Activated T-helper 2 cell treated with anti-CD3 and anti-CD28 coated beads, Interferon-gamma antibody, Interleukin-2, Interleukin-4, amounts not matched to agents 10 μg/mL and 5 μg/mL and 100 μg/mL, durations not matched to agents 14 hours and 24 hours and 36 hours (primary cell): ENCODE data around the gene SERPINB13. TPM values are rescaled to one million over a fixed set of nuclear protein-coding genes. Genes with fewer than 3 reads are reported as not detected.

Experiments
- DNase-seq: peaks from one replicate; pipeline ENCODE4 v3.0.0; 2021; ENCODE audit warnings: low spot score
- H3K27ac Mint-ChIP-seq: one replicate; pipeline ENCODE4 v1.8.0; 2021; ENCODE audit warnings: mixed read lengths
- H3K27me3 Mint-ChIP-seq: one replicate; pipeline ENCODE4 v1.8.0; 2021; ENCODE audit warnings: low read depth, mixed read lengths
- H3K36me3 Mint-ChIP-seq: one replicate; pipeline ENCODE4 v1.8.0; 2021; ENCODE audit warnings: low read depth, mixed read lengths
- H3K4me1 Mint-ChIP-seq: one replicate; pipeline ENCODE4 v1.8.0; 2021; ENCODE audit warnings: low read depth, mixed read lengths
- H3K4me3 Mint-ChIP-seq: one replicate; pipeline ENCODE4 v1.8.0; 2021; ENCODE audit warnings: low read depth, mild to moderate bottlenecking, moderate library complexity, mixed read lengths
- H3K9me3 Mint-ChIP-seq: one replicate; pipeline ENCODE4 v1.8.0; 2021; ENCODE audit warnings: mixed read lengths
- intact Hi-C: fragments of 100-400 bp; cut with micrococcal nuclease; formaldehyde crosslinking; loops from one replicate; pipeline ENCODE4 v1.15.1; 2023
- total RNA-seq: library from RNA; stranded (reverse); gene quantifications from 2 replicates; pipeline ENCODE4 v1.2.3, GENCODE V29; 2022

SERPINB13 gene
- total RNA-seq, 1 donor from 2014 or later, result not detected

- intact Hi-C loops, result no loop called here
- Mint-ChIP-seq H3K4me3 (no peak overlapping the region), H3K4me1 (no peaks in the 10 kb centered on the region), H3K27ac (no peak overlapping the region), H3K27me3 (peaks cover 6% of the 10 kb centered on the region), H3K9me3 (no peaks in the 10 kb centered on the region), H3K36me3 (no peaks in the 10 kb centered on the region)
- DNase-seq, result no peak
Measured at GRCh38 chr18:63564561-63564960, 22.6 kb upstream of the SERPINB13 start.

DNA sequence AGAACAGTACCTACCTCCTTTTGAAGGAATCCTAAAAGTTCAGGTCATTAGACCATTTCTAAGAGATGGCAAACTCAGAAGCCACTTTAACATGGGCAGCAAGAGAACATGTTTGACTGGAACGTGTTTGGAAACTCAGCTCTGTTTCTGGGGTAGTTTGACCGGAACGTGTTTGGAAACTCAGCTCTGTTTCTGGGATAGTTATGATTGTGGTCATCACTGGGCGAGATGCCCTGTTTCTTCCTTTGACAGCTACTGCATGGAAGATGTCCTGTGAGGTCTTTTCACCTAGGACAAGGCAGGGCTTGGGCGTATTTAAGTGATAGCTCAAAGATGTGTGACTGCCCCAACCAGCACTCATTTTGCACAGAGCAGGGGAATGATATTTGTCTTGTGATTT, 19.9 kb upstream of the SERPINB13 start:
- H3K36me3 Mint-ChIP-seq, result no peaks in the 10 kb centered on the region
- H3K9me3 Mint-ChIP-seq, result no peaks in the 10 kb centered on the region
- no peak overlapping the region for H3K4me3 Mint-ChIP-seq
- DNase-seq, result no peak
- no peaks in the 10 kb centered on the region for H3K4me1 Mint-ChIP-seq
- intact Hi-C loops, result no loop called here
- no peak overlapping the region for H3K27ac Mint-ChIP-seq
- peaks cover 6% of the 10 kb centered on the region for H3K27me3 Mint-ChIP-seq

GRCh38 chr18:63567825-63568224, 19.3 kb upstream of the SERPINB13 start:
- H3K4me3 Mint-ChIP-seq, result no peak overlapping the region
- peaks cover 10% of the 10 kb centered on the region for H3K27me3 Mint-ChIP-seq
- no peak overlapping the region for H3K27ac Mint-ChIP-seq
- no peaks in the 10 kb centered on the region for H3K36me3 Mint-ChIP-seq
- no peak for DNase-seq
- no peaks in the 10 kb centered on the region for H3K4me1 Mint-ChIP-seq
- intact Hi-C loops, result no loop called here
- no peaks in the 10 kb centered on the region for H3K9me3 Mint-ChIP-seq

GRCh38 chr18:63570721-63571120, 16.4 kb upstream of the SERPINB13 start:
- intact Hi-C loops, result no loop called here
- Mint-ChIP-seq H3K9me3 (no peaks in the 10 kb centered on the region), H3K4me1 (no peaks in the 10 kb centered on the region), H3K27ac (no peak overlapping the region), H3K27me3 (peaks cover 13% of the 10 kb centered on the region), H3K36me3 (no peaks in the 10 kb centered on the region), H3K4me3 (no peak overlapping the region)
- DNase-seq, result no peak

DNA sequence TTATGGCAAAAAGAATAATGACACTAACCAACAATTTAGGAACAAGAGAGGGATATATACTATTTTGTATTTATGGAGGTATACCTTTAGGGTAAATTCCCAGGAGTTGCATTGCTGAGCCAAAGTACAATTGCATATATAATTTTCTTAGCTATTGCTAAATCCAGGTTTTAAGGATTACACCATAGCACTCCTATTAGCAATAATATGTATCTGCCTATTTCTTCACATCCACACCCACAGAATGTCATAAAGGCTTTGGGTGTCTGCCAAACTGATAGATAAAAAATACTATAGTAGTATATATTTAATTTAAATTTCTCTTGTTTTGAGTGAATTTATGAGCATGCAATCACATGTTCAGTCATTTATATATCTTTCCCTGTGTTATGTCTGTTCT, 11.5 kb upstream of the SERPINB13 start:
- Mint-ChIP-seq H3K4me1 (no peaks in the 10 kb centered on the region), H3K9me3 (no peaks in the 10 kb centered on the region), H3K36me3 (no peaks in the 10 kb centered on the region), H3K27ac (no peak overlapping the region), H3K27me3 (peaks cover 13% of the 10 kb centered on the region), H3K4me3 (no peak overlapping the region)
- intact Hi-C loops, result loop anchor here (5.0 kb wide), 1 partner anchor 272 kb away; no protein-coding TSS in a partner anchor
- DNase-seq, result no peak

GRCh38 chr18:63578357-63578958, 8.7 kb upstream of the SERPINB13 start:
- Mint-ChIP-seq H3K4me1 (no peaks in the 10 kb centered on the region), H3K27ac (no peak overlapping the region), H3K27me3 (peaks cover 7% of the 10 kb centered on the region), H3K4me3 (no peak overlapping the region), H3K9me3 (no peaks in the 10 kb centered on the region), H3K36me3 (no peaks in the 10 kb centered on the region)
- intact Hi-C loops, result loop anchor here (1.0 to 5.0 kb wide), 3 partner anchors 60 to 269 kb away; no protein-coding TSS in a partner anchor
- no peak for DNase-seq

DNA sequence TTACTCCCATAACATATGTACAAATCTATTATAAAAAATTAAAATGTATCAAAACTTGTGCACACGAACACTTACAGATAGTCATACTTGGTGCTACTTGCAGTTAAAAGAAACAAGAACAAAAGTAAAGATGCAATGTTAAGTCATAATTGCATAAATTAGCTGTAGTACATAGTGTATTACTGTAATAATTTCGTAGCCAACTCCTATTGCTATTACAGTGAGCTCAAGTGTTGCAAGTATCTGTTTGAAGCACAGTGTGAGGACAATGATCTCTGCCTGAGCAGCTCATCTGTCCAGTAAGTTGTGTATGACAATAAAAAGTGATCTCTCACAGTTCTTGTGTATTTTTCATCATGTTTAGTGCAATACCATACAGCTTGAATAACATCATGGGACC, 7.5 kb upstream of the SERPINB13 start:
- DNase-seq, result no peak
- intact Hi-C loops, result loop anchor here (2.0 to 5.0 kb wide), 2 partner anchors 69 to 268 kb away; no protein-coding TSS in a partner anchor
- no peak overlapping the region for H3K27ac Mint-ChIP-seq
- no peaks in the 10 kb centered on the region for H3K36me3 Mint-ChIP-seq
- peaks cover 7% of the 10 kb centered on the region for H3K27me3 Mint-ChIP-seq
- H3K4me1 Mint-ChIP-seq, result no peaks in the 10 kb centered on the region
- no peaks in the 10 kb centered on the region for H3K9me3 Mint-ChIP-seq
- no peak overlapping the region for H3K4me3 Mint-ChIP-seq

- Mint-ChIP-seq H3K4me1 (no peaks in the 10 kb centered on the region), H3K27me3 (peaks cover 2% of the 10 kb centered on the region), H3K4me3 (no peak overlapping the region), H3K9me3 (no peaks in the 10 kb centered on the region), H3K27ac (no peak overlapping the region), H3K36me3 (no peaks in the 10 kb centered on the region)
- no peak for DNase-seq
- intact Hi-C loops, result no loop called here
Measured at GRCh38 chr18:63585988-63586387, 1.2 kb upstream of the SERPINB13 start.

- DNase-seq, result no peak
- intact Hi-C loops, result no loop called here
- no peaks in the 10 kb centered on the region for H3K9me3 Mint-ChIP-seq
- no peak overlapping the region for H3K4me3 Mint-ChIP-seq
- no peaks in the 10 kb centered on the region for H3K4me1 Mint-ChIP-seq
- no peak overlapping the region for H3K27ac Mint-ChIP-seq
- H3K36me3 Mint-ChIP-seq, result no peaks in the 10 kb centered on the region
- peaks cover 4% of the 10 kb centered on the region for H3K27me3 Mint-ChIP-seq
Measured at GRCh38 chr18:63586431-63586830, 712 bp upstream of the SERPINB13 start.

DNA sequence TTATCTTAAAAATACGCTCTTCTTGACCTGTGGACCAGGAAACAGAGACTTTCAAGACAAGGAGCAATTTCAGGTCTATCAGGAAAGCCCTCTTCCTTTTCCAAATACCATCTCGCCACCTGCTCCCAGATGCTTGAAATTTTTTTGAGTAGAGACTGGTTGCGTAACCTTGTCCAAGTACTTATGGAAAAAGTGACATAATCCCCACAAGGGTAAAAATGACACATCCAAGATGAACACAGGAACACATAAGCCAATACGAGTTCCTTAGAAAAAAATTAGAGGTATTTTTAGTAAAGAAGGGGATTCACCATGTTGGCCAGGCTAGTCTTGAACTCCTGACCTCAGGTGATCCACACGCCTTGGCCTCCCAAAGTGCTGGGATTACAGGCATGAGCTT, 1.8 kb downstream of the SERPINB13 start:
- H3K4me3 Mint-ChIP-seq, result no peak overlapping the region
- H3K36me3 Mint-ChIP-seq, result no peaks in the 10 kb centered on the region
- H3K27me3 Mint-ChIP-seq, result peaks cover 4% of the 10 kb centered on the region
- H3K9me3 Mint-ChIP-seq, result no peaks in the 10 kb centered on the region
- intact Hi-C loops, result no loop called here
- DNase-seq, result no peak
- no peaks in the 10 kb centered on the region for H3K4me1 Mint-ChIP-seq
- no peak overlapping the region for H3K27ac Mint-ChIP-seq

- Mint-ChIP-seq H3K4me1 (no peaks in the 10 kb centered on the region), H3K27ac (no peak overlapping the region), H3K9me3 (no peaks in the 10 kb centered on the region), H3K36me3 (no peaks in the 10 kb centered on the region), H3K27me3 (peaks cover 4% of the 10 kb centered on the region), H3K4me3 (no peak overlapping the region)
- intact Hi-C loops, result no loop called here
- DNase-seq, result no peak
Measured at GRCh38 chr18:63590373-63590772, 3.2 kb downstream of the SERPINB13 start.

DNA sequence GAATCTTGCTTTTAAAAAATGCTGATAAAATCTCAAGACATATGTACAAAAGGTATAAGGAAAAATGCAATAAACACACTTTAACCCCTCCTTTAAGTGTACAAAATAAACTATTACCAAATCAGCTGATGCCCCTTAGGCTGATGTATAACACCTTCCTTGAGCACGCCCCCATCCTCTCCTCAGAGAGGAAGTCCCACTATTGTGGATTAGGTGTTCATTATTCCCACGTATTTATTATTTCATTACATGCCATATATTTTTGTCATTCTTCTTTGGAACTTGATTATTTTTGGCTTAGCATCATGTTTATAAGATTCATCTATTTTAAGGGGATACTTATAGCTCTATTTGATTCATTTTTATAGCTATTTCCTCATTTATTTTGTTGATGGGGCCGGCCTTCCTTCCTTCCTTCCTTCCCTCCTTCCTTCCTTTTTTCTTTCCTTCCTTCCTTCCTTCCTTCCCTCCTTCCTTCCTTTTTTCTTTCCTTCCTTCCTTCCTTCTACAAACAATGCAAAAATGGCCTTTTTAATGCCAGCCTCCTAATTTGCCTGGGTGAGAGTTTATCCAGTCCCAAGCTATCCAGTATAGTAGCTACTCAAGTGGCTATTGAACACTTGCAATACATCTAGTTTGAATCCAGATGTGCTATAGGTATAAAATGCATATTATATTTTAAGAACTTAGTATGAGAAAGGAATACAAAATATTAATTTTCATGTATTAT, 4.0 kb downstream of the SERPINB13 start:
- Mint-ChIP-seq H3K4me3 (no peak overlapping the region), H3K4me1 (no peaks in the 10 kb centered on the region), H3K36me3 (no peaks in the 10 kb centered on the region), H3K9me3 (no peaks in the 10 kb centered on the region), H3K27me3 (peaks cover 1% of the 10 kb centered on the region), H3K27ac (no peak overlapping the region)
- intact Hi-C loops, result no loop called here
- DNase-seq, result no peak

DNA sequence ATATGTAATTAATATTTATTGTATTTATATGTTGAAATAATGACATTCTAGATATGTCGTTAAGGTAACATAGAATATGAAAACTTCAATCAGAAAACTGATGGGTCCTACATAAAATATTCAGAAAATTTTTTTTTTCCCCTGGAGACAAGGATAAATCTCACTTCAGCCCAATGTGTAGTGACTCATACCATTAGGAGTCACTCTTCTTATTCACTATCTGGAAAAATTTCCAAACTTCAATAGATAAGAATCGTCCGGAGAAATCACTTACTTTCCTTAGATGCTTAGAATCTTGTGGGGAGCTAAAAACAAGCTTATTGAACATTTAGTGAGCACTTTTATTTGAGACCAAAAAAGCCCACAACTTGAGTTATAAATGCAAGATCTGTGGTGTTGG, 4.6 kb downstream of the SERPINB13 start:
- no peak for DNase-seq
- H3K36me3 Mint-ChIP-seq, result no peaks in the 10 kb centered on the region
- intact Hi-C loops, result no loop called here
- no peaks in the 10 kb centered on the region for H3K4me1 Mint-ChIP-seq
- peaks cover 1% of the 10 kb centered on the region for H3K27me3 Mint-ChIP-seq
- no peaks in the 10 kb centered on the region for H3K9me3 Mint-ChIP-seq
- H3K27ac Mint-ChIP-seq, result no peak overlapping the region
- no peak overlapping the region for H3K4me3 Mint-ChIP-seq
